Hepatocyte (in vitro differentiated cells): ENCODE data around the gene TRIM17. TPM values are rescaled to one million over a fixed set of nuclear protein-coding genes. Genes with fewer than 3 reads are reported as not detected.

ENCODE experiments used
- DNase-seq: peaks from one replicate; pipeline ENCODE4 v3.0.0-alpha.2; 2016; ENCODE audit warnings: low spot score
- H2AFZ ChIP-seq: fragments of 200-600 bp; sonication (generic); 2 replicates; pipeline ENCODE4 v1.6.0; 2016; ENCODE audit warnings: antibody characterized with exemption, mild to moderate bottlenecking
- H3K27ac ChIP-seq: fragments of 200-600 bp; sonication (generic); 2 replicates; pipeline ENCODE4 v1.5.1; 2016; ENCODE audit warnings: mild to moderate bottlenecking
- H3K27me3 ChIP-seq: fragments of 200-600 bp; sonication (generic); 2 replicates; pipeline ENCODE4 v1.6.1; 2016
- H3K36me3 ChIP-seq: fragments of 200-600 bp; sonication (generic); replicated peaks from 2 replicates; pipeline ENCODE4 v1.5.1; 2016; ENCODE audit warnings: low read depth; ENCODE audit not compliant: insufficient read depth
- H3K4me1 ChIP-seq: fragments of 200-600 bp; sonication (generic); 2 replicates; pipeline ENCODE4 v1.5.1; 2016; ENCODE audit warnings: mild to moderate bottlenecking, moderate library complexity; ENCODE audit not compliant: insufficient read depth
- H3K4me2 ChIP-seq: fragments of 200-600 bp; sonication (generic); 2 replicates; pipeline ENCODE4 v1.6.0; 2016
- H3K4me3 ChIP-seq: fragments of 200-600 bp; sonication (generic); 2 replicates; pipeline ENCODE4 v1.5.1; 2016; ENCODE audit warnings: mild to moderate bottlenecking
- H3K79me2 ChIP-seq: fragments of 200-600 bp; sonication (generic); 2 replicates; pipeline ENCODE4 v1.6.0; 2017; ENCODE audit warnings: mild to moderate bottlenecking
- H3K9me2 ChIP-seq: fragments of 200-600 bp; sonication (generic); replicated peaks from 2 replicates; pipeline ENCODE4 v1.6.0; 2017; ENCODE audit warnings: mild to moderate bottlenecking; ENCODE audit not compliant: insufficient read depth
- H3K9me3 ChIP-seq: fragments of 200-600 bp; sonication (generic); 2 replicates; pipeline ENCODE4 v1.5.1; 2016; ENCODE audit warnings: low read depth, mild to moderate bottlenecking
- H4K20me1 ChIP-seq: fragments of 200-600 bp; sonication (generic); 2 replicates; pipeline ENCODE4 v1.6.0; 2016; ENCODE audit warnings: mild to moderate bottlenecking; ENCODE audit not compliant: insufficient read depth, poor library complexity, severe bottlenecking
- CTCF ChIP-seq: fragments of 200-600 bp; sonication (generic); IDR thresholded peaks from 2 replicates; pipeline ENCODE4 v1.5.1; 2016; ENCODE audit warnings: antibody characterized with exemption, mild to moderate bottlenecking; ENCODE audit not compliant: poor library complexity
- EZH2 ChIP-seq: fragments of 200-600 bp; sonication (generic); IDR thresholded peaks from 2 replicates; pipeline ENCODE4 v1.6.1; 2016; ENCODE audit warnings: antibody characterized with exemption, mild to moderate bottlenecking, borderline replicate concordance
- EZH2phosphoT487 ChIP-seq: fragments of 200-600 bp; sonication (generic); IDR thresholded peaks from one replicate; pipeline ENCODE4 v1.6.1; 2018; ENCODE audit warnings: antibody characterized with exemption, mild to moderate bottlenecking, low read depth, moderate library complexity; ENCODE audit not compliant: unreplicated experiment, severe bottlenecking
- WGBS: methylation state at CpG from one replicate; pipeline ENCODE4 v1.1.6; 2016; ENCODE audit warnings: low lambda C conversion rate; ENCODE audit errors: missing lambda C conversion rate; 5-methylcytosine and 5-hydroxymethylcytosine counted together
- polyA plus RNA-seq: library from polyadenylated mRNA; unstranded; fragments of >200 nt; fragmentation: Nextera tagmentation; extraction: Ambion mirVana; gene quantifications from 2 replicates; pipeline ENCODE4 v1.2.1, GENCODE V29; 2016
- total RNA-seq: library from RNA; depleted of rRNA; stranded (reverse); fragments of >200 nt; gene quantifications from 2 replicates; pipeline ENCODE4 v1.2.3, GENCODE V29; 2014

Gene TRIM17
- total and polyA plus RNA-seq, 2 experiments from 2014 or later = 2.4 to 7.3 TPM

DNA sequence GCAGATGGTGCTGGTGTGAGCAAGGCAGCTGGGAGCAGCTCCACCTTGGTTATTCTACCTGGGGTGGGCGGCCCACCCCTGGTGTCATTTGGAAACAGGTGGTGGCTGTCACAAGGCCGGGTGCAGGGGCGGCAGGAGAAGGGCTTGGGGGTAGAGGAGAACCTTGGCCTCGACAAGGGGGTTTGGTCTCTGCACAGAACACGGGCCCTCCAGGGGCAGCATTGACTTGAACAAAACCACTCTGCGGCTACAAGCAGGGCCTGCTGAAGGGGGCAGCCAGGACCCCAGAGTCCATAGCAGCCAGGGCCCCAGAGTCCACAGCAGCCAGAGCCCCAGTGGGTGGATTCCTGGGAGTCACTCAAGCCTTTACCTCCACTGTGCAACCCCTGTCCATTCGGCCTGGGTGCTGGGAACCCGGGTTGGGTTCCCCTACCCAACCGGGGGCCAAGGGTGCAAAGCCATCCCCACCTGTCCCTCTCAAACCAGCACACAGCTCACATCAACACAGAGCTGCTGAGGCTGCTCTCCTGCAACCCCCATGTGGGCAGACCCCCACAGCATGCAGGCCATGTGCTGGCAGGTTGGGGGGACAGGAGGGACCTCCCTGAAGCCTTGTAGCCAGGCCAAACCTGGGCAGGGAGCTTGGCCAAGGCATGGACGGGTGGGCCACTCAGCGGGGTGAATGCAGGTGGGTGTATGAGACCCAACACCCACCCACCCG lies 17.8 kb downstream of the TRIM17 start:
- H2AFZ ChIP-seq = no peak overlapping the region
- H4K20me1 ChIP-seq = peaks cover 17% of the 10 kb centered on the region
- peaks cover 28% of the 10 kb centered on the region for H3K79me2 ChIP-seq
- TF ChIP-seq CTCF = no peak
- TF ChIP-seq EZH2phosphoT487 = no peak
- TF ChIP-seq EZH2 = no peak
- DNase-seq = no peak
- H3K36me3 ChIP-seq = no peaks in the 10 kb centered on the region
- H3K4me3 ChIP-seq = no peak overlapping the region
- no peaks in the 10 kb centered on the region for H3K9me2 ChIP-seq
- no peaks in the 10 kb centered on the region for H3K9me3 ChIP-seq
- H3K4me1 ChIP-seq = no peaks in the 10 kb centered on the region
- H3K27me3 ChIP-seq = no peaks in the 10 kb centered on the region
- 93% methylated on average over 12 of the region's 12 CpGs for WGBS
- H3K4me2 ChIP-seq = no peak overlapping the region
- H3K27ac ChIP-seq = no peak overlapping the region

DNA sequence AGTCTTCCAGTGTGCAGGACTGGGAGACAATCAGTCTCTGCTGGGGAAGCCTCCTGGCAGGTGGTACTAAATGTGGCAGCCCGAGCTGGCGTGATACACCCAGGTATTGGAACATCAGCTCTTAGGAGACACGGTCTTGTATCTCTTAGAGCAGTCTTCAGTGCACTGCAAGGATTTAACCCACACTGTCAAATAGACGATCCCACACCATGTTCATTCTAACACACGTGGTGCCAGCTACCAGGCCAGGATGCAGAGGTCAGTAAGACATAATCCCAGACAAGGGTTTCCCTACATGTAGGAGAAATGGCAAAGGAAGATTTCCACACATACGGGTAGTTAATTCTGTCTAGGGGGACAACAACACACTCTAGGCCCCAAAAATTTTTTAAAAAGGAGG lies 18.7 kb downstream of the TRIM17 start:
- WGBS = 99% methylated on average over 6 of the region's 6 CpGs
- no peaks in the 10 kb centered on the region for H3K27me3 ChIP-seq
- H3K4me1 ChIP-seq = no peaks in the 10 kb centered on the region
- H2AFZ ChIP-seq = no peak overlapping the region
- peaks cover 7% of the 10 kb centered on the region for H4K20me1 ChIP-seq
- no peak overlapping the region for H3K27ac ChIP-seq
- no peak overlapping the region for H3K4me3 ChIP-seq
- H3K79me2 ChIP-seq = peaks cover 19% of the 10 kb centered on the region
- H3K36me3 ChIP-seq = no peaks in the 10 kb centered on the region
- TF ChIP-seq EZH2 = no peak
- TF ChIP-seq CTCF = no peak
- TF ChIP-seq EZH2phosphoT487 = no peak
- DNase-seq = no peak
- H3K9me3 ChIP-seq = no peaks in the 10 kb centered on the region
- H3K9me2 ChIP-seq = no peaks in the 10 kb centered on the region
- H3K4me2 ChIP-seq = no peak overlapping the region

DNA sequence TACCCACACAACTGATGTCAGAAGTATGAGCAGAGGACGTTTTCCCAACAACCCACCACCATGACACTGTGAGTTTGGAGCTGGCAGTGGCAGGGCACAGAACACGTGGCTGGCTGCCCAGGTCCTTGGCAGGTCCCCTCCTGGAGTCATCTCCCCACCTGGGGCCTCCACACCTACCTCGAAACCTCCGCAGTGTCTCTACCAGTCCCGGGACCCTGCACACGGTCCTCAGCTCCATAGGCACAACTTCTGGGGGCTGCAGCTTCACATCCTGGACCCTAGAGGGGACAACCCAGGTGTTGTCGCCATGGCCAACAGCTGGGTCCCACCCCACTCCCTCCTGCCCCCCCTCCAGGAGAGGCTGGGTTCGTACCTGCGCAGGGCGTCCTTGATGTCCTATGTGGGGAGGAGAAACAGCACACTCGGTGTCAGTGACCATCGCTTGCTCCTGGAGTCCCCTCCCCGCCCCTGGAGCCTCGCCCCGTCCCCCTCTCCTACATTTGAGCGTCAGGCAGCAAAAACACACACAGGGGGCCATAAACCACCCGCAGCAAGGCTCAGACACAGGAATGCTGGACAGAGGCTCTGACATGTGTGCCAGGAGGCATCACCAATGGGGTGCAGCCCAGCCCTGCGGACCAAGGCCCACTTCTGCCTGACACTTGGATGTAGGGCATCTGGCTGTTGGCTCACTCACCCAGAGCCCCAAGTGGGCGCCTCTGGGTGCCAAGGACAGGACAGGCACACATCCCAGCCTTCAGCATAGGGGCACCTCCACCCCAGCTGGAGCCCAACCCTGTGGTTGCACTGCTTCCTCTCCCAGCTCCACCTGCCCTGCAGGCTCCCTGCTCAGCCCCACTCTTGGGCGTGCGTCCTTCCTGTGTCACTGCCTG lies 19.6 kb downstream of the TRIM17 start:
- Histone ChIP-seq H3K9me3 (no peaks in the 10 kb centered on the region), H4K20me1 (peaks cover 4% of the 10 kb centered on the region), H3K4me2 (no peak overlapping the region), H3K36me3 (no peaks in the 10 kb centered on the region), H2AFZ (no peak overlapping the region), H3K27me3 (no peaks in the 10 kb centered on the region), H3K79me2 (peaks cover 9% of the 10 kb centered on the region), H3K9me2 (no peaks in the 10 kb centered on the region), H3K4me1 (no peaks in the 10 kb centered on the region), H3K4me3 (no peak overlapping the region), H3K27ac (no peak overlapping the region)
- no peak for DNase-seq
- 94% methylated on average over 18 of the region's 21 CpGs for WGBS
- no peak for TF ChIP-seq EZH2phosphoT487
- TF ChIP-seq CTCF = no peak
- TF ChIP-seq EZH2 = no peak
